Activated CD4-positive, alpha-beta memory T cell treated with anti-CD3 and anti-CD28 coated beads, Interleukin-2, amount 10 ng/mL, durations not matched to agents 7 days and 5 days (primary cell): ENCODE data around the gene SHANK2. TPM values are rescaled to one million over a fixed set of nuclear protein-coding genes. Genes with fewer than 3 reads are reported as not detected.

Experiments
- CTCF ChIA-PET: fragments of 350-600 bp; sonication (Branson Sonifier 250); formaldehyde crosslinking; loops from one replicate; lab custom pipeline; 2021; ENCODE audit warnings: antibody characterized with exemption, inconsistent platforms; lab: Charles Lee
- POLR2A ChIA-PET: fragments of 350-600 bp; sonication (Branson Sonifier 250); formaldehyde crosslinking; loops from one replicate; lab custom pipeline; 2021; ENCODE audit warnings: antibody characterized with exemption; lab: Charles Lee
- DNase-seq: peaks from one replicate; pipeline ENCODE4 v3.0.0-alpha.2; 2020
- H3K27ac Mint-ChIP-seq: one replicate; pipeline ENCODE4 v1.8.0; 2021; ENCODE audit warnings: mild to moderate bottlenecking, mixed read lengths
- H3K27me3 Mint-ChIP-seq: one replicate; pipeline ENCODE4 v1.8.0; 2021; ENCODE audit warnings: mixed read lengths
- H3K36me3 Mint-ChIP-seq: one replicate; pipeline ENCODE4 v1.8.0; 2021; ENCODE audit warnings: low read depth, mixed read lengths
- H3K4me1 Mint-ChIP-seq: one replicate; pipeline ENCODE4 v1.8.0; 2021; ENCODE audit warnings: mixed read lengths
- H3K4me3 Mint-ChIP-seq: one replicate; pipeline ENCODE4 v1.8.0; 2021; ENCODE audit warnings: mild to moderate bottlenecking, mixed read lengths
- H3K9me3 Mint-ChIP-seq: one replicate; pipeline ENCODE4 v1.8.0; 2021; ENCODE audit warnings: mixed read lengths
- total RNA-seq, 2 experiments: library from RNA; stranded (reverse); gene quantifications; one replicate each; pipeline ENCODE4 v1.2.3, GENCODE V29; 2021

The SHANK2 gene
- total RNA-seq = not detected

DNA sequence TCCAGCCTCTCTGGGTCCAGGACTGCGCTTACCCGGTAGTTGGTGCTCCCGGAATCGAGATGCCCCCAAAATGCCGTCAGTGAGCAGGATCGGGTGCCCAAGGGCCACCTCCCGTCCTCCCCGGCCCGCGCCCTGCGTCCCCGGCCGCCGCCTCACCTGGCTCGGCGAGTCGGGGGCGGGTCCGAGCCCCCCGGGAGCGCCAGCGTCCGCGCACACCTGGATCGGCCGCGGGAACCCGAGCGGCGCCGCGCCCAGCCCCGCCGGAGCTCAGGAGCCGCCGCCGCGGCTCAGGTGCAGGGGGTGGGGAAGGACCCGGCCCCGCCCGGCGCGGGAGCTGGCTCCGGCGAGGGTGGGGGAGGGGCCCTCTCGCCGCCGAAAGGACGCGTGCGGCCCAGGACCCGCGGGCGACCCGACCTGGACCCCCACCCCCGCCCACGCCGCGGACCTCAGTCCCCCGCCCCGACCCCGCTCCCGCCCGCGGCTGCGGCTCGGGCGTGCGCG lies at the start of gene SHANK2:
Gene SHANK2, minus strand, starts transcription at position 309 of the 501 bp plus-strand sequence. CDS start 105,251 bp downstream, outside the sequence.
- H3K4me1 Mint-ChIP-seq = peaks cover 2% of the 10 kb centered on the region
- peaks cover 42% of the 10 kb centered on the region for H3K27me3 Mint-ChIP-seq
- DNase-seq = no peak
- H3K4me3 Mint-ChIP-seq = no peak within 1 kb of the TSS
- POLR2A ChIA-PET = no interaction called here
- no peaks in the 10 kb centered on the region for H3K36me3 Mint-ChIP-seq
- H3K27ac Mint-ChIP-seq = no peak within 1 kb of the TSS
- H3K9me3 Mint-ChIP-seq = no peaks in the 10 kb centered on the region
- CTCF ChIA-PET = no interaction called here

DNA sequence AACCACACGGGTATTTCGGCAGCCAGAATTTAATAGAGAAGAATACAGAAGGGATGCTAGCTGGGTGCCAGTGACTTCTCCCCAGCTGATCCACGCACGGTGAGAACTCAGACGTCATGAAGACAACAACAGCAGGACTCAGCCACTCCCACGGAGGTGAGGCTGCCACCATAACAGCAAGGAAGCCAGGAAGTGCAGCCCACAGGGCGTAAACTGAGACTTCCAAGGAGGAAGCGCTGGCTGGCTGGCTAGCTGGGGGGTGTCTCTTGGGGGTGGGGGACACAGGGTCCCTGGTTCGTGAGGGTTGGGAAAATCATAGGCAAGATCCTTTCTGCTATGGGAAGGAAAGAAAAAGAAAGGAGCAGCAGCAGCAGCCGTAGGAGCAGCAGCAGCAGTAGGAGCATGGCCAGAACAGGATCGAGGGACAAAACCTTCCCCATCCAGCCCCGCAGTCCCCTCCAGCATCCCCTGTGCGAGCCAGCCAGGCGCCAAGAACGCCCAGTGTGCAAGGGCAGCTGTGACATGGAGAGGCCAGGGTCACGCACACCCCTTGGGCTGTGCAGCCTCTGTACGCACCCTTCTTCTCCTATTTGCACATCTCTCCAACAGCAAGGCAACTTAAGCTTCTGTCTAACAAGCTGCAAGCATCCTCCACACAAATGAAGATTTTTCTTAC lies 49.6 kb upstream of the SHANK2 start:
- H3K4me1 Mint-ChIP-seq = no peaks in the 10 kb centered on the region

DNA sequence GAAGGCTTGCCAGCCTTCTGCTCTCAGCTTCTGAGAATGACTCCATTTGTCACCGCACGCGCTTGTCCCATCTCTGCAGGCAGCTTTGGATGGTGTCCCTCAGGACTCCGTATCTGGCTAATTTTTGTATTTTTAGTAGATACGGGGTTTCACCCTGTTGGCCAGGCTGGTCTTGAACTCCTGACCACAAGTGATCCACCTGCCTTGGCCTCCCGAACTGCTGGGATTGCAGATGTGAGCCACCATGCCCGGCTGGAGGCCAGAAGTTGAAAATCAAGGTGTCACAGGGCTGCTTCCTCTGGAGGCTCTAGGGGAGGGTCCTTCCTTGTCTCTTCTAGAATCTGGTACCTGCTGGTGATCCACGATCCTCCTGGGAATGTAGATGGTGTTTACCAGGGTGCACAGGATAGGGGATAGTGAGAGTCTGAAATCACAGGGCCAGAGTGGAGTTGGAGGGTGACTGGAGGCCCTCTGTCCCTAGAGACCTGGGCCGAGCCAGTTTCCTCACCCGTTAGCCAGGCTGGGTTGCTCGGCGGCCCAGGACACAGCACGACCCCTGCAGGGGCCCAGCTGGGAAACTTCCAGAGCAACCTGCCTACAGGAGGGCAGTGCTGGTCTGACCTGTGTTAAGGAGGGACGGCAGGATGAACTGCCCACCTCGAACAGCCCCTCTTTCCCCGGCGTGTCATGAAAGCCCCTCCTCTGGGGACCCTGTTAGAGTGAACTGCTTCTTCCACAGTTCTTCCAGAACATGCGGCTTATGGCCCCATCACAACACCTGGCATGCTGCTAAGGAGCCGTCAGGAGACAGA lies 48.9 kb upstream of the SHANK2 start:
- no peaks in the 10 kb centered on the region for H3K9me3 Mint-ChIP-seq
- CTCF ChIA-PET = no interaction called here
- no peak for DNase-seq

More for the DNA sequence above, 49.6 kb upstream of the SHANK2 start:
- ChIA-PET CTCF (no interaction called here), POLR2A (no interaction called here)
- Mint-ChIP-seq H3K27me3 (no peaks in the 10 kb centered on the region), H3K36me3 (no peaks in the 10 kb centered on the region), H3K9me3 (no peaks in the 10 kb centered on the region), H3K4me3 (no peak overlapping the region), H3K27ac (no peak overlapping the region)
- DNase-seq = no peak

DNA sequence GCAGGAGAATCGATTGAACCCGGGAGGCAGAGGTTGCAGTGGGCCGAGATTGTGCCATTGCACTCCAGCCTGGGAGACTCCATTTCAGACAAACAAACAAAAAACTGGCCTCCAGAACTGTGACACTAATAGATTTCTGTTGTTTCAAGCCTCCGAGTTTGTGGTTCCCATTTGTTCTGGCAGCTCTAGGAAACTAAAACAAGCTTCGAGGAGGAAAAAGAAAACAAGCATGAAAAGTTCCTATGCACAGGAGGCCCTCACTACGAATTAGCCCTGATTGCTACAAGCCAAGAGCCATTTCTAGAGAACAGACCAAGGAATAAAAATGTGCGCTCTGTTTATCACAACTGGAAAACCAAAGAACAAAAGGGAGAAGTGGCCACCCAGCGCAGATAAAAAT lies 47.8 kb upstream of the SHANK2 start:
- Mint-ChIP-seq H3K9me3 (no peaks in the 10 kb centered on the region), H3K4me3 (no peak overlapping the region), H3K27ac (no peak overlapping the region), H3K4me1 (no peaks in the 10 kb centered on the region), H3K36me3 (no peaks in the 10 kb centered on the region), H3K27me3 (no peaks in the 10 kb centered on the region)
- POLR2A ChIA-PET = no interaction called here
- DNase-seq = no peak
- CTCF ChIA-PET = no interaction called here

More for the DNA sequence above, 48.9 kb upstream of the SHANK2 start:
- H3K36me3 Mint-ChIP-seq = no peaks in the 10 kb centered on the region
- no peak overlapping the region for H3K27ac Mint-ChIP-seq
- no peaks in the 10 kb centered on the region for H3K27me3 Mint-ChIP-seq
- POLR2A ChIA-PET = no interaction called here
- no peaks in the 10 kb centered on the region for H3K4me1 Mint-ChIP-seq
- H3K4me3 Mint-ChIP-seq = no peak overlapping the region

DNA sequence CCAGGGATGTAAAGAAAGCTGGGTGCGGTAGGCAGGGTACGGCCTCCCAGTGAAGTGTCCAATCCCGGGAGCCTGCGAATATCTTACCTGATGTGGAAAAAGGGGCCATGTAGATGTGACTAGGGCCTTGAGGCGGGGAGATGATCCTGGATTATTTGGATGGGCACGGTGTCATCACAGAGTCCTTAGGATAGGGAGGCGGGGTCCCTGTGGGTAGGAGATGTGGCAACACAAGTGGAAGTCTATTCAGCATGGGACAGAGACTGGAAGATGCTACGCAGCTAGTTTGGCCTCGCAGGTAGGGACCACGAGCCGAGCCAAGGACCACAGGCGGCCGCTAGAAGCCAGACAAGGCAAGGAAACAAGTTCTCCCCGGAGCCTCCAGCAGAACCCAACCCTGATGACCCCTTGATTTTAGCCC lies 46.4 kb upstream of the SHANK2 start:
- DNase-seq = no peak
- H3K36me3 Mint-ChIP-seq = no peaks in the 10 kb centered on the region
- no peaks in the 10 kb centered on the region for H3K4me1 Mint-ChIP-seq
- no peaks in the 10 kb centered on the region for H3K9me3 Mint-ChIP-seq
- ChIA-PET CTCF (no interaction called here), POLR2A (no interaction called here)
- H3K27ac Mint-ChIP-seq = no peak overlapping the region
- no peak overlapping the region for H3K4me3 Mint-ChIP-seq
- no peaks in the 10 kb centered on the region for H3K27me3 Mint-ChIP-seq

DNA sequence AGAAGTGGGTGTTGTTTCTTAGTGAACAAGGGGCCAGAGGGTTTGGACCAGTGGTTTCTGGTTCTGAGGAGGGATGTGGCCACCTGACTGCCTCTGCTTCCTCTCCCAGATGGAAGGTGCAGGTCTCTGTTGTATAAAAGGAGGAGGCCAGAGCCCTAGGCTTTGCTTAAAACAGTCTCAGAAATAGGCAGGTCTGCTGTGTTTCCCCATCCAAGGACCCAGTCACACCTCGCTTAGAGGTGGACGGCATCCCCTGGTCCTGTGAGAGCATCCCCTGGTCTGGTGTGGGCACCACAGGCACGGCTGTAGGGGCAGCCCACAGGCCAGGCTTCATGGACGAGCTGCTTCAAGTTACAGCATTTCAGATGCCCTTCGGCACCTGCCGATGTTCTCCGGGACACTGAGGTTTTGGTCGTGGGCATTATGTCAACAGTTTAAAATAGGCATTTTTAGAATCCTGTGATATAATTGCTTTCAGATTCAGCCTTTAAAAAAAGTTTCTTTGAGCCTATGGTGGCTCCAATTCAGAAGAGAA lies 45.7 kb upstream of the SHANK2 start:
- no peak for DNase-seq
- Mint-ChIP-seq H3K4me3 (no peak overlapping the region), H3K27ac (no peak overlapping the region), H3K4me1 (no peaks in the 10 kb centered on the region), H3K9me3 (no peaks in the 10 kb centered on the region), H3K27me3 (no peaks in the 10 kb centered on the region), H3K36me3 (no peaks in the 10 kb centered on the region)
- ChIA-PET POLR2A (no interaction called here), CTCF (no interaction called here)

DNA sequence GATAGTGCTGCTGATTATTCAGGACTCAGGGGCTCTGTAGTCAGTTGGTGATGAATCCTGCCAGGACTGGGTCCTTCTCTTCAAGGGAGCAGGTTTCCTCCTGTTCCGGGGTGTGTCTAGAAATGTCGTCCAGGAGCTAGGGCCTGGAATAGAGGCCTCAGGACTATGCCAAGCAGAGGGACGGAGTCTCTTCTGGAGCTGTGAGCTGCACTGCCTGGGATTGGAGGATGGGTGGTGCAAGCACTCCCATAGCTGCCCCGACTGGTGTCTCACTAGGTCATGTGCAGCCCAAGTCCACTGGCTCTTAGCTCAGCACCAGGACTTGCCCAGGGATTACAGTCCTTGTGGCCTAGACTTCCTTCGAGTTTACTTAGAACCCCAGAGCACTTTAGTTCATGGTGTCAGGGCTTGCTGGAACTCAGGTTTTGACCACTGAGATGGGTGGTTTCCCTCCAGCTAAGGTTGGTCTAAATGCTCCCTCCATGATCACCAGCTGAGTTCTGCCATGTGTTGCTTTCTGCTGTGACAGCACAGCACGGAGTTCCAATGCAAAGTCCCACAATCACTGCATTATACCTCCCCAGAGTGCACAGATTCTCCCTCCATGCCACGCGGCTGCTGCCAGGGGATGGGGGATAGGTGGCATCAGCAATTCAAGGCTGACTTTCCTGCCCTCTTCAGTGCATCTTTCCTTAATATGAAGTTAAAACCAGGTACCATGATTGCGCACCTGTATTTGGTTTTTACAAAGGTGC lies 42.6 kb upstream of the SHANK2 start:
- Mint-ChIP-seq H3K27ac (no peak overlapping the region), H3K36me3 (no peaks in the 10 kb centered on the region), H3K9me3 (peaks cover 4% of the 10 kb centered on the region), H3K4me3 (no peak overlapping the region), H3K4me1 (no peaks in the 10 kb centered on the region), H3K27me3 (no peaks in the 10 kb centered on the region)
- CTCF ChIA-PET = no interaction called here
- no peak for DNase-seq
- POLR2A ChIA-PET = no interaction called here

DNA sequence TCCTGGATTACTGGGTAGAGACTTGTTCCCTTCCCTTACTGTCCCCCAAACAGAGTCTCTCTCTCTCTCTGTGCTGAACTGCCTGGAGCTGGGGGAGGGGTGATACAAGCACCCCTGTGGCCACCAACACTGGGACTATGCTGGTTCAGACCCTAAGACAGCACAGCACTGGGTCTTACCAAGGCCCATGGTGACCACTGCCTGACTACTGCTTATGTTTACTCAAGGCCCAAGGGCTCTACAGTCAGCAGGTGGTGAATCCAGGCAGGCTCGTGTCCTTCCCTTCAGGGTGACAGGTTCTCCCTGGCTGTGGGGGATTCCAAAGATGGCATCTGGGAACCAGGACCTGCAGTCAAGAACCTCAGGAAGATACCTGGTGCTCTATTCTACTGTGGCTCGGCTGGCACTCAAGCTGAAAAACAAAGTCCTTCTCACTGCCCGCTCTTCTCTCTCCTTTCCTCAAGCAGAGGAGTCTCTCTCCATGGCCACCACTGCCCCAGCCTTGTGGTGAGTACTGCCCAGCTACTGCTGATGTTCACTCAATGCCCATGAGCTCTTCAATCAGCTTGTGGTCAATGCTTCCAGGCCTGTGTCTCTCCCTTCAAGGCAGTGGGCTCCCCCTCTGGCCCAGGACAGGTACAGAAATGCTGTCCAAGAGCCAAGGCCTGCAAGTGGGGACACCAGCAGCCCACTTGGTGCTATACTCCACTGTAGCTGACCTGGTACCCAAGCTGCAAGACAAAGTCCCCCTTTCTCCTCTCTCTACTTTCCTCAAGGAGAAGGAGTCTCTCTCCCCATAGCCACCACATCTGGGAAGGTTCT lies 41.8 kb upstream of the SHANK2 start:
- Mint-ChIP-seq H3K27ac (no peak overlapping the region), H3K9me3 (peaks cover 4% of the 10 kb centered on the region), H3K36me3 (no peaks in the 10 kb centered on the region), H3K4me3 (no peak overlapping the region), H3K4me1 (no peaks in the 10 kb centered on the region), H3K27me3 (no peaks in the 10 kb centered on the region)
- DNase-seq = no peak
- CTCF ChIA-PET = no interaction called here
- POLR2A ChIA-PET = no interaction called here

DNA sequence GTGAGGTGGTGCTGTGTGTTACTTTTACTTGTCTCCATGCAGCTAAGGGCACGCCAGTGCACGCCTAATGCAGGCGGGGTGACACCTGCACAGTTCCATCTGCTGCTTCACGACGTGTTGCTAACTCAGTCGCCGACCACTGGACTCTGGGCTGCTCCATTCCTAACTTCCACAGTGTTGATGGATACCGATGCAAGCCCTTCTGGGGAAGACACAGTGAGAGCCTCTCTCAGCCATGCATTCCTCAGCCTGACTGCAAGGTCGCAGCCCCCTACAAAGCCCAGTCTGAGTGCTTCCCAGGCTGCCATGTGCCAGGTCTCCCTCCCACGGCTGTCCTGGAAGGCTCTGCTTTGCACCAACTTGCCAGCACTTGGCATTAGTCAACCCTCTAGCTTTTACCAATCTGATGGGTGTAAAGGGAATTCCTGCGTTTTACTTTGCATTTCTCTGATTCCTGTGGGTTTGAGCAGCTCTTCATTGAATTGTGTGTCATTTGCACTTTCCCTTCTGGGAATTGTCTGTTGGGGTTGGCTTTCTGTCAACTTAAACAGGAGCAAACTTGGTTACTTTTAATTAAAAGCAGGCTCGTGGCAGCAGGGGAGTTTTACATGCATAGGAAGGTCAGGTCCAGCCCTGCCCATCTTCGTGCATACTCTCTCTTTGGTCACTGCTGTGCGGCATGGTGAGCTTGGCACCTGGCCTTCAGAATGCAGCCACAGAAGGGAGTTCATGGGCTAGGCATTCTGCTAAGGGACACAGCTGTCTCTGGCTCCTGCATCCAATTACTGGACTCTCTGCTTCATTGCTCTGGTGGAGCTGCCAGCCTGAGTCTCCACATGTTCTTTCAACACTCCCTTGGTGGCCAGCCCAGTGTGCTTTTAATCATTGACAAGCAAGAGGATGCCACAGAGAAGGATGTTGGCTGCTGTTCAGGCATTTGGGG lies 34.6 kb upstream of the SHANK2 start:
- H3K27ac Mint-ChIP-seq = no peak overlapping the region
- H3K27me3 Mint-ChIP-seq = no peaks in the 10 kb centered on the region
- no peak overlapping the region for H3K4me3 Mint-ChIP-seq
- POLR2A ChIA-PET = no interaction called here
- CTCF ChIA-PET = no interaction called here
- peaks cover 4% of the 10 kb centered on the region for H3K9me3 Mint-ChIP-seq
- no peaks in the 10 kb centered on the region for H3K36me3 Mint-ChIP-seq
- no peak for DNase-seq
- H3K4me1 Mint-ChIP-seq = no peaks in the 10 kb centered on the region

DNA sequence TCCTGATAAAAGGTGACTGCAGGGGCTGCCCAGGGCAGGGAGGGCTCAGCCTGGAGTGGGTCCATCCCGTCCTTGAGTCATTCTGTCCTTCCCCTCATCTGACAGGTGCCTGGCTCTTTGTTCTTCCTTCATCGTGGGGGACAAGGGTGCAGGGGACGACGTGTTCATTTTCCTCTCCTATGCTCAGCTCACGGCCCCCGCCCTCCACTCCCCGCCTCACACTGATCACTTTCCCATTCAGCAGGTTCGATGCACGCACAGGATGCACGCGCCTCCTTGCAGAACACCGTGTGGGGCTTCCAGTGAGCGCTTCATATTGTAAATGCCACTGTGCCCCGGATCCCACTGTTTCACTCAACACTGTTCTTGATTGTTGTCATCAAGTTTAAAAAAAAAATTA lies 32.7 kb upstream of the SHANK2 start:
- POLR2A ChIA-PET = no interaction called here
- no peaks in the 10 kb centered on the region for H3K4me1 Mint-ChIP-seq
- H3K36me3 Mint-ChIP-seq = no peaks in the 10 kb centered on the region
- DNase-seq = no peak
- H3K9me3 Mint-ChIP-seq = no peaks in the 10 kb centered on the region
- CTCF ChIA-PET = no interaction called here
- H3K27me3 Mint-ChIP-seq = no peaks in the 10 kb centered on the region
- no peak overlapping the region for H3K4me3 Mint-ChIP-seq
- H3K27ac Mint-ChIP-seq = no peak overlapping the region

DNA sequence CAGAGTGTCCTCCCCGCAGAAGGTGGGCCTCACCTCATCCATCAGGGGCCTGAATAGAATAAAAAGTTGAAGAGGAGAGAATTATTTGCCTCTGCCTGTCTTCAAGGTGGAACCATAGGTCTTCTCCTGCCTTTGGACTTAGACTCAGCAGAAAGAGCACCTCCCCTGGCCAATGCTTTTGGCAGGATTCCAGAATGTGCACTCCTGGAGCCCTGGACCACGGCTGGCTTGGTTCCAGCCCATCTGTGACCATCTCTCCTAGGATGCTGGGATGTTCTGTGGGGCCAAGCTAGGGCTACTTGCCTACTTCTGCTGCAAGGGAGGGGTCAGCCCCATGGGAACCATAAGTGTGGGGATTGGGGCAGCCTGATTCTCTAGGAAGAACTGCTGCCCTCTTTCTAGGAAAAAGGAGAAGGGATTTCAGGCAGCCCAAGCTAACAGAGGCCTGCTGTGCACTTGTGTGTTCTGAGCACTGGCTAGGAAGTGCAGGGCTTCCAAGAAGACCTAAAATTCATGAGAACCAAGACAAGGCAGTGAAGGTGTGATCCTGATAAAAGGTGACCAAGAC lies 32.2 kb upstream of the SHANK2 start:
- CTCF ChIA-PET = no interaction called here
- Mint-ChIP-seq H3K4me1 (no peaks in the 10 kb centered on the region), H3K27ac (no peak overlapping the region), H3K36me3 (no peaks in the 10 kb centered on the region), H3K9me3 (no peaks in the 10 kb centered on the region), H3K27me3 (no peaks in the 10 kb centered on the region), H3K4me3 (no peak overlapping the region)
- POLR2A ChIA-PET = no interaction called here
- no peak for DNase-seq
